GM21717 (cell line): Measurements from ENCODE around the gene FBXO24.

Source experiments
- ATAC-seq: cut with Tn5 transposase; IDR thresholded peaks from one replicate; pipeline ENCODE4 v1.9.1; 2021; ENCODE audit warnings: mild to moderate bottlenecking, moderate library complexity; ENCODE audit not compliant: unreplicated experiment

The FBXO24 gene

DNA sequence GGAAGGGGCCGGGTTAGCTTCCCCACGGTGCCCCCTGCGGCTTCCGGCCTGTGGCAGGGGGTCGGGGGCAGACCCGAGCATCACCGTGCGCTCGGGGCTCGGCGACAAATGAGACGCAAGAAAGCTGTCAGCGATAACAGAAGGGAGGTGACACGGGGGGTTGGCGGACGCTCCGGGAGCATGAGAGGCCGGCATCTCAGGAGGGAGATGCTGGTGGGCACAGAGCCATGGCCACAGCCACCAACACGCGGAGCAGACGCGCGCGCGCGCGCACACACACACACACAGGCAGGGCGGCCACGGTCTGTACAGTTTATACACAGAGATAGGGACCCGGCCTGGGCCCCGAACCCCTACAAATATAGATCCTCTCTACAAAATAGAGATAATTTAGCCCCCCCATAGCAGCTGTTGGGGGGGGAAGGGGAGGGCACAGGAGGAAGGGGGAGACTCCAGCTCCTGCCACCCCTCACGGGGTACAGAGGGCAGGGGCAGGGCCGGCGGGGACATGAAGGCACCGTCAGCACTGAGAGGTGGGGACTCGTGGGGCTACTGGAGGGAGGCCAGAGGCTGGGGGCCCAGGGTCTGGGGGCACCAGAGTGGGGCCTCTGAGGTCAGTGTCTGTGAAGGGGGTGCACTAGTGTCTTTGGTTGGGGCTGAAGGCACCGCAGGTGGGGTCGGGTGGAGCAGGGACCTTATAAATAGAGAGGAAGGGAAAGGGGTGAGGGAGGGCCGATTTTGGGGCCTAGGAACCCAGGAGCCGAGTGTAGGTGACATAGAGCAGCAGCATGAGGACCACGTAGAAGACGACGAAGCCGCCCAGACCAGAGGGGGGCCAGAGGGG lies 11.5 kb upstream of the FBXO24 start:
- ATAC-seq = no peak

DNA sequence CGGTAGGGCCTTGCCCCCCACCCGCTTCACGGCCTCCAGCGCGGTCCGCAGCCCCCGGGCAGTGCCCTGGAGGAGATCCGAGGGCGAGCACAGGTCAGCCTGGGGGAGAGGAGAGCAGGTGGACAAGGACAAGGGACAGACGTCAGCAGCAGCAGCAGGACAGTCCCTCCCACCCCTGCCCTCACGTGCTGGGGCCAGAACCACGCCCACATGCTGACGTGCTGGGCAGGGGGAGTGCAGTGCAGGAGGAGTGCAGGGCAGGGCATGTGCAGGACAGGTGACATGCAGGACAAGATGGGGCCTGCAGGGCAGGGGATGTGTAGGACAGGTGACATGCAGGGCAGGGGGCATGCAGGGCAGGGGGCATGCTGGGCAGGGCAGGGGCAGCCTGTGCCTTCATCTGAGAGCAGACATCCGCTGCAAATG lies 10.9 kb upstream of the FBXO24 start:
- ATAC-seq = no peak

GRCh38 chr7:100575746-100576383 lies 10.3 kb upstream of the FBXO24 start:
- no peak for ATAC-seq

DNA sequence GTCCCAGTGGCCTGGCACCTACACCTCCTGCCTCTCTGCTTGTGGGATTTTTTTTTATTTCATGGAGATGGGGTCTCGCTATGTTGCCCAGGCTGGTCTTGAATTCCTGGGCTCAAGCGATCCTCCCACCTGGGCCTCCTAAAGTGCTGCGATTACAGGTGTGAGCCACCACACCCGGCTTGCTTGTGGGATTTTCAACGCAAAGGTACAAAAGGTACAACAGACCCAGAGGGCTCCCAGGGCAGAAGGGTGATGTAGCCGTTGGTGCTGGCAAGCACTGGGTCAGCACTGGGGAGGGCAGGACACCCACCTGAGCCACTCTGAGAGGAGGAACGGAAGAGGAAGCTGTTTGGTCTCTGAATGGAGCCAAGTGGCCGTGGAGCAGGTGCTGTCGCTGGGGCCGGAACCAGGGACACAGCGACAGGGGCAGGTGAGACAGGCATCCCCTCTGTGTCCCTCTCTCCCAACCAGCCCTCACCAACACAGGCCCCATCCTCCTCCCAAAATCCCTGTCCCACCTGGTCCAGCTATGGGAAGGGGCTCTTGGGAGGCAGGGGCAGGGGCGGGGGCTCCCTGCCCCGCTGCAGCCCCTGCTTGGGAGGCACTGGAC lies 9.6 kb upstream of the FBXO24 start:
- ATAC-seq = no peak

- ATAC-seq = no peak
Measured at GRCh38 chr7:100577103-100577502, 9.0 kb upstream of the FBXO24 start.

DNA sequence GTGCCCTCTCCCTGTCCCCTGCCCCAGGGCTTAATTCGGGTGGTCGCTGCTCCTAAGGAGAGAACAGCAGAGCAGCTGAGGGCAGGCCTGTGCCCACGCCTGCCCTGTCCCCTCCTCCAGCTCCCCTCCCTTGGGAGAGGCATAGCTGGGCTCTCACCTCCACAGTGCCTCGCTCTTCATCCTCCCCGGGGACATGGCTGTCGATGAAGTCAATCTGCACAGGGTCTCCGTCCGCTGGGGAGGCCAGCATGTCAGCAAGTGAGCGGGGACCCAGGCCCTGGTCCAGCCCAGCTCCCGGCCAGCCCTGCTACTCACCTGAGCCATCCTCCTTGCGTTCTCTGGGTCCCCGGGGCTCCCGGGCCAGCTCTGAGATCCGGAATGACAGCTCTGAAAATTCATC lies 8.6 kb upstream of the FBXO24 start:
- ATAC-seq = no peak

GRCh38 chr7:100578246-100579183 lies 7.6 kb upstream of the FBXO24 start:
- no peak for ATAC-seq

DNA sequence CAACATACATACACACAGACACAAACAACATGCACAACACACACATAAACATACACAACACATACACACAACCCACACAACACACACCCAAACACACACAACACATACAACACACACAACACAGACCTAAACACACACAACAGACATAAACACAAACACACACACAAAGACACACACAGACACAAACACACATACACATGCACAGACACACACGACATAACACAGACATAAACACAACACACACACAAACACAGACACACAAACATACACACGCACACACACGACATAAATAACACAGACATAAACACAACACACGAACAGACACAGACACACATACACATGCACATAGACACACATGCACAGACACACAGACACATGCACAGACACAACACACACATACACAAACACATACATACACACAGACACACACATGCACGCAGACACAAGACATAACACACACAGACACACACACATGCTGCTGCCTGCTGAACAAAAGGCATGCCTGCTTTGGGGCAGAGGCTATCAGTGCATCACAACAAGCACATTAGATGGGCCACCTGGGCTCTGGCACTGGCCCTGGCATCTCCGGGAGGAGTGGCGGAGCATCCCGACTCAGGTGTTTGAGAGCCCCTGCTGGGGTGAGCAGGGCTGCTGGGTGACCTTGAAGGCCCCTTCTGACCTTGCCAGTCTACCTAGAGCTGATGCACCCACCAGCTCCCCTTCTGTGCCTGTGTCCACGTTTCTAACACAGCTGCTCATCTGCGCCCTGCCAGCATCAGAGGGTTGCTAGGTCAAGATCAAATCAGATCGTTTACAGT lies 5.5 kb upstream of the FBXO24 start:
- no peak for ATAC-seq

GRCh38 chr7:100582041-100582579 lies 4.0 kb upstream of the FBXO24 start:
- ATAC-seq = no peak

DNA sequence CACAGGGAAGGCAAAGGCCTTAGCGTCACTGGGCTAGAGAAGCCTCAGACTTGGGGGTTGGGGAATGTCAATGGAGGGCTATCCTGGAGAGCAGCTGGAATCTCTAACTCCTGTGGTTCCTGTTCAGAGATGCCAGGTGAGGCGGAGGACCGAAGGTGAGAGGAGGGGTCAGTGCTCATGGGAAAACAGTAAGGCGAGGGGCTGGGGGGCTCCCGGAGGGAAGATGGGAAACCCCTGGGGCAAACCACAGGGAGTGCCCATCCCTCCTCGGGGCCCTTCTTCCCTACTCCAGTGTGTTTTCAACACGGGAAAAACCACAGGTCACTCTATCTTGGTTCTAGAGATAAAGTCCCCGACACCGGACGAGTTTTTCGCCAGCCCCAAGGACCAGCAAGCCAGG lies 3.5 kb upstream of the FBXO24 start:
- no peak for ATAC-seq

- no peak for ATAC-seq
Measured at GRCh38 chr7:100583132-100584053, 2.7 kb upstream of the FBXO24 start.

DNA sequence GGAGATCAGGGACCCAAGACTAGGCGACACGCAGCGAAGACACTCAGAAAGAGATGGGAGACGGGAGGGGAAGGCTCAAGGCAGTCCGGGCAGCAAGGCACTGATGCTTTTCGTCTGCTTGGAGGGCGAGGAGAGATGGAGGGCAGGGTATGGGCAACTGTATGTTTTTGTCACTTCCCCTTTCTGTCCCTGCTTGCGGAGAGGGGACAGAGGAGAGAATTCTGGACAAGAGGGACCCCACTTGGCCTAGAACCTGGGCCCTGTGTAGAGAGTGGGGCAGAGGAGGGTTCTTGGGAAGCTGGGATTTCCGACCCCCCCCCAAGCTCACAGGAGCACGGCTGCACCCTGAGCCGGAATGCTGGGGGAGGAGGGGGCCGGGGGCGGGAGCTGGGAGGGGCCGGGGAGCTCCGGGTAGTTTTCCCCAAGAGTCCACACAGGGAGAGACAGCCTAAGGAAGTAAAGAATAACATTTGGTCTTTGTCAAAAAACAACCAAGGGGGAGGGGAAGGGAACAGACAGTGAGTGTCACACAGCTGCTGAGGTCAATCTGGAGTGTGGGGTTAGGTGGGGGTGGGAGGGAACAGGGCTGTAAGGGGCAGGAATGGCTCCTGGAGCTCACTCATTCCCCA lies 2.0 kb upstream of the FBXO24 start:
- no peak for ATAC-seq

- no peak for ATAC-seq
Measured at GRCh38 chr7:100584683-100585510, 1.2 kb upstream of the FBXO24 start.

- ATAC-seq = peak; percentile 25
Measured at GRCh38 chr7:100585511-100586265, 440 bp upstream of the FBXO24 start, which contains the start of gene LRCH4. TSS of gene LRCH4 (minus strand) at chr7:100586129. CDS start at chr7:100586100, 29 bp downstream.

- ATAC-seq = no peak
Measured at GRCh38 chr7:100588438-100588837, 2.3 kb downstream of the FBXO24 start.

GRCh38 chr7:100589341-100589947 lies 3.3 kb downstream of the FBXO24 start:
- ATAC-seq = no peak
